NCI-H510A (cell line): Measurements from ENCODE around the gene ADCY2.

Experiments
- DNase-seq: peaks from one replicate; lab custom pipeline; 2025; lab: John Stamatoyannopoulos, UW

ADCY2 gene

GRCh38 chr5:7395947-7396712 is at the start of gene ADCY2:
Gene ADCY2 (plus strand): TSS chr5:7396138. CDS start chr5:7396297, 159 bp downstream.
- no peak for DNase-seq

- DNase-seq, result no peak
Observed at GRCh38 chr5:7347377-7347776, 48.6 kb upstream of the ADCY2 start.

- no peak for DNase-seq
Observed at GRCh38 chr5:7348168-7348854, 47.6 kb upstream of the ADCY2 start.

- no peak for DNase-seq
Observed at GRCh38 chr5:7361593-7361992, 34.3 kb upstream of the ADCY2 start.

GRCh38 chr5:7363067-7363677 is 32.8 kb upstream of the ADCY2 start:
- DNase-seq, result no peak

GRCh38 chr5:7364226-7364875 is 31.6 kb upstream of the ADCY2 start:
- DNase-seq, result no peak

- no peak for DNase-seq
Observed at GRCh38 chr5:7367780-7368179, 28.2 kb upstream of the ADCY2 start.

- no peak for DNase-seq
Observed at GRCh38 chr5:7372399-7372798, 23.5 kb upstream of the ADCY2 start.

- no peak for DNase-seq
Observed at GRCh38 chr5:7374186-7374585, 21.8 kb upstream of the ADCY2 start.

GRCh38 chr5:7375457-7375856 is 20.5 kb upstream of the ADCY2 start:
- no peak for DNase-seq

- no peak for DNase-seq
Observed at GRCh38 chr5:7376871-7377270, 19.1 kb upstream of the ADCY2 start.

- no peak for DNase-seq
Observed at GRCh38 chr5:7377761-7378160, 18.2 kb upstream of the ADCY2 start.

- no peak for DNase-seq
Observed at GRCh38 chr5:7382588-7382987, 13.3 kb upstream of the ADCY2 start.

GRCh38 chr5:7385681-7386080 is 10.3 kb upstream of the ADCY2 start:
- no peak for DNase-seq

GRCh38 chr5:7388553-7388952 is 7.4 kb upstream of the ADCY2 start:
- DNase-seq, result no peak

- peak; percentile 27 for DNase-seq
Observed at GRCh38 chr5:7391215-7391614, 4.7 kb upstream of the ADCY2 start.

GRCh38 chr5:7391814-7392692 is 3.9 kb upstream of the ADCY2 start:
- DNase-seq, result no peak

GRCh38 chr5:7392693-7393024 is 3.3 kb upstream of the ADCY2 start:
- DNase-seq, result no peak

GRCh38 chr5:7393921-7394799 is 1.8 kb upstream of the ADCY2 start:
- DNase-seq, result no peak

GRCh38 chr5:7394889-7395431 is 978 bp upstream of the ADCY2 start:
- no peak for DNase-seq
